Pancreas (tissue), 10 donors: Measurements from ENCODE around the gene UBE2D2. TPM values are rescaled to one million over a fixed set of nuclear protein-coding genes. Genes with fewer than 3 reads are reported as not detected.

Experiments used
- ATAC-seq, 4 donors: fragments of 200-7000 bp; cut with Tn5 transposase; one replicate each; pipeline versions ENCODE4 v1.8.0 to v1.9.1; 2020; ENCODE audit warnings: mild to moderate bottlenecking in 4 of 4, moderate library complexity in 4 of 4
- DNase-seq, 6 donors: peaks; one replicate each; pipeline ENCODE4 v3.0.0-alpha.2; 2020
- FAIRE-seq: peaks from 2 replicates; lab custom pipeline; 2012; peaks lifted over from hg19 to GRCh38; lab: Jason Lieb, UNC
- H3K27ac ChIP-seq, 4 donors: fragments of 200-600 bp; sonication (generic); 1 replicate in 3 of 4; 2 replicates in 1 of 4; pipeline versions ENCODE4 v1.5.0 to v1.8.0; 2020
- H3K27me3 ChIP-seq, 4 donors: fragments of 200-600 bp; one replicate each; pipeline ENCODE4 v1.8.0; 2021
- H3K36me3 ChIP-seq, 3 donors: fragments of 200-600 bp; sonication (generic) in 1 of 3; one replicate each; pipeline versions ENCODE4 v1.5.0 to v1.8.0; 2020 to 2021
- H3K4me1 ChIP-seq, 3 donors: fragments of 200-600 bp; one replicate each; pipeline ENCODE4 v1.8.0; 2021
- H3K4me3 ChIP-seq, 4 donors: fragments of 200-600 bp; sonication (generic) in 2 of 4; one replicate each; pipeline versions ENCODE4 v1.5.0 to v1.8.0; 2020 to 2021
- H3K9me3 ChIP-seq, 4 donors: fragments of 200-600 bp; one replicate each; pipeline ENCODE4 v1.8.0; 2021
- CTCF ChIP-seq, 4 donors: fragments of 200-600 bp; sonication (generic) in 3 of 4; IDR thresholded peaks; one replicate each; pipeline versions ENCODE4 v1.5.0 to v1.8.0; 2021; ENCODE audit warnings: antibody characterized with exemption in 4 of 4
- WGBS, 2 donors: extraction: QIAGEN DNeasy Blood & Tissue Kit; methylation state at CpG; one replicate each; pipeline ENCODE4 v1.1.7; 2013; 5-methylcytosine and 5-hydroxymethylcytosine counted together
- intact Hi-C, 3 donors: fragments of 100-400 bp; cut with DNase I; formaldehyde crosslinking; loops; one replicate each; pipeline versions ENCODE4 v1.11.1 to v1.14.2; 2022
- polyA plus RNA-seq, 2 donors: library from polyadenylated mRNA; stranded (reverse); fragments of 200-250 nt; gene quantifications; one replicate each; pipeline ENCODE4 v1.2.3, GENCODE V29; 2013
- total RNA-seq, 6 donors: library from RNA; stranded (reverse); fragmentation: NEBNext Ultra II Directional in 4 of 6; extraction: Animal tissue kit (Norgen Biotek cat#: 25700) in 4 of 6; gene quantifications; one replicate each; pipeline versions ENCODE4 v1.2.1 to v1.2.4, GENCODE V29; 2021 to 2023
- donor health status: healthy with polysubstance abuse.
- donor health status: DM: no; HTN: no; CAD: no; lungs with moderate emphysema.
- donor health status: DM: no; HTN: no; CAD: no.
- donor health status: control.
- donor health status: control.
- donor health status: Bipolar disorder and iron deficiency.
- donor health status: DM: yes; HTN: yes; CAD: no.
- donor health status: DM: no; HTN: no; CAD: no.
- donor health status: DM: no; HTN: no; CAD: no.
- donor health status: DM: yes; HTN: yes; CAD: no.

Gene UBE2D2
- total and polyA plus RNA-seq, 8 donors, result 36.5 to 59.3 (median 46.5) TPM

- Histone ChIP-seq H3K4me1 (peaks cover 30 to 50% (median 33%) of the 10 kb centered on the region in 3 donors), H3K36me3 (no peaks in the 10 kb centered on the region), H3K4me3 (peak overlapping the region; percentile 98 to 99 (median 98)), H3K9me3 (no peaks in the 10 kb centered on the region), H3K27me3 (no peaks in the 10 kb centered on the region), H3K27ac (peak overlapping the region; percentile 94 to 96 (median 96))
- TF ChIP-seq CTCF (IDR thresholded peaks at IDR 0.05), result no peak
- FAIRE-seq (no peak), DNase-seq (peak in 4 of 6 donors; percentile 58 to 75 (median 61)), ATAC-seq (no peak)
- intact Hi-C loops, result loop anchor here in 2 of 3 donors (5.0 kb wide), 1 partner anchor 37 kb away; no protein-coding TSS in a partner anchor
- 0 to 3% methylated on average over 12 to 13 of the region's 13 CpGs for WGBS, 2 donors
Measured at GRCh38 chr5:139650689-139651042, 89.5 kb downstream of the UBE2D2 start.

- Histone ChIP-seq H3K27me3 (no peaks in the 10 kb centered on the region), H3K9me3 (no peaks in the 10 kb centered on the region), H3K36me3 (no peaks in the 10 kb centered on the region), H3K4me3 (peak overlapping the region; percentile 98 to 99 (median 98)), H3K27ac (peak overlapping the region; percentile 94 to 96 (median 96)), H3K4me1 (peaks cover 35 to 55% (median 39%) of the 10 kb centered on the region in 3 donors)
- intact Hi-C loops, result loop anchor here in 2 of 3 donors (5.0 kb wide), 1 partner anchor 36 kb away; no protein-coding TSS in a partner anchor
- 4 to 6% methylated on average over 14 of the region's 14 CpGs for WGBS, 2 donors
- FAIRE-seq (no peak), ATAC-seq (peak; percentile 34 to 61 (median 48)), DNase-seq (peak; percentile 75 to 91 (median 84))
- no peak for TF ChIP-seq CTCF (IDR thresholded peaks at IDR 0.05)
Measured at GRCh38 chr5:139651043-139651834, 90.1 kb downstream of the UBE2D2 start.

GRCh38 chr5:139651853-139652787 lies 91.0 kb downstream of the UBE2D2 start:
- H3K4me3 ChIP-seq, result peak overlapping the region in 3 of 4 donors; percentile 98 to 99 (median 98)
- H3K36me3 ChIP-seq, result no peaks in the 10 kb centered on the region
- H3K4me1 ChIP-seq, result peaks cover 44 to 59% (median 46%) of the 10 kb centered on the region in 3 donors
- intact Hi-C loops, result loop anchor here in 2 of 3 donors (5.0 kb wide), 1 partner anchor 35 kb away; no protein-coding TSS in a partner anchor
- H3K27me3 ChIP-seq, result no peaks in the 10 kb centered on the region
- TF ChIP-seq CTCF (IDR thresholded peaks at IDR 0.05), result no peak
- 2% methylated on average over 23 of the region's 23 CpGs for WGBS, 2 donors
- FAIRE-seq, result no peak
- DNase-seq, result peak; percentile 78 to 87 (median 85)
- peak overlapping the region; percentile 94 to 96 (median 96) for H3K27ac ChIP-seq
- H3K9me3 ChIP-seq, result no peaks in the 10 kb centered on the region
- ATAC-seq, result peak; percentile 24 to 43 (median 34)

- Histone ChIP-seq H3K9me3 (no peaks in the 10 kb centered on the region), H3K36me3 (no peaks in the 10 kb centered on the region), H3K4me1 (peaks cover 51 to 61% (median 53%) of the 10 kb centered on the region in 3 donors), H3K27me3 (no peaks in the 10 kb centered on the region), H3K4me3 (peak overlapping the region in 2 of 4 donors; percentile 98 to 99), H3K27ac (peak overlapping the region; percentile 51 to 96 (median 76))
- FAIRE-seq (no peak), DNase-seq (peak in 1 of 6 donors; percentile 26), ATAC-seq (no peak)
- intact Hi-C loops, result loop anchor here in 2 of 3 donors (5.0 kb wide), 1 partner anchor 34 kb away; no protein-coding TSS in a partner anchor
- TF ChIP-seq CTCF (IDR thresholded peaks at IDR 0.05), result no peak
- 5 to 7% methylated on average over 5 of the region's 5 CpGs for WGBS, 2 donors
Measured at GRCh38 chr5:139652788-139653241, 91.7 kb downstream of the UBE2D2 start.
